ENCODE results near the gene POLE.

POLE gene

DNA sequence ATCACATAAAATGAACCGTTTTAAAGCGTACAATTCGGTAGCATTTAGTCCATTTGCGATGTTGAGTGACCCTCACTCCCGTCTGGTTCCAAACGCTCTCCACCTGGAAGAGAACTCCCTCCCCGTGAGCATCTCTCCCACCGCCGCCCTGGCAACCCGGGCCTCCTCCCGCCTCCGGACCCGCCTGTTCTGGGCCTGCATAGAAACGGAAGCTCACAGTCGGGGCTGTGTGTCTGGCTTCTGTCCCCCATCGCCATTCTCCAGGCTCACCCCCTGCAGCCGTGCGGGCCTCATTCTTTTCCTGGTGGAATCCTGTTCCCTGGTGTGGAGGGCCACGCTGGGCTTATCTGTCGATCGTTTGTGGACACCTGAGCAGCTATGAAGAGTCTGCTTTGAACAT is 94.1 kb downstream of the POLE start:
- DNase-seq = no peak

DNA sequence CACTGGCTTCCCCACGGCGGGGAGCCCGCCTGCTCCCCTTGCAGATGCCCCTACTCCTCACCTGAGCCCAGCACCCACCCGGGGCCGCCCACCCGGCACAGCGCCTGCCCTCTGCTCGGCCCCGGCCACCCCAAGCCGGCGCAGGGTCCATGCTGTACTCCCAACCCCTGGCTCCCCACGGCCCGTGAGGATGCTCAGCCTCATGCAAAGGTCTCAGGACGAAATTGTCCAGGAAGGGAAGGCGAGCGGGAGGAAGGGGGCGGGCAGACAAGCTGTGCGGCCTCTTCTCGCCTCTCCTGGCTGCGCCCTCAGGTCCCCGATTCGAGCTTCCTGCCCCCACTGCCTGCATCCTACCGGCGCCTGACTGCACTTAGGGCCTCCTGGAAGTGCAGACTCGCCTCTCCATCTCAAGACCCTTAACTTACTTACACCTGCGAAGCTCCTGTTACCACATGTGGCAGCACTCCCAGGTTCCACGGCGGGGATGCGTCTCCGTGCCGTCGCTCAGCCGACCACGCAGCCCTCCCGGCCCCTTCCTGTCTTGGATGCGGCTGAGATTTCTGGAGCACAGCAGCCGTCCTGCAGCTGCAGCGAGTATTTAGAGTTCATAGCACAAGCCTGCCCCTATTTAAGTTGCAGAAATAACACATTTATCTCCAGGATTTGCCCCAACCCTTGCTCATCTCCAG is 94.7 kb downstream of the POLE start:
- no peak for DNase-seq

DNA sequence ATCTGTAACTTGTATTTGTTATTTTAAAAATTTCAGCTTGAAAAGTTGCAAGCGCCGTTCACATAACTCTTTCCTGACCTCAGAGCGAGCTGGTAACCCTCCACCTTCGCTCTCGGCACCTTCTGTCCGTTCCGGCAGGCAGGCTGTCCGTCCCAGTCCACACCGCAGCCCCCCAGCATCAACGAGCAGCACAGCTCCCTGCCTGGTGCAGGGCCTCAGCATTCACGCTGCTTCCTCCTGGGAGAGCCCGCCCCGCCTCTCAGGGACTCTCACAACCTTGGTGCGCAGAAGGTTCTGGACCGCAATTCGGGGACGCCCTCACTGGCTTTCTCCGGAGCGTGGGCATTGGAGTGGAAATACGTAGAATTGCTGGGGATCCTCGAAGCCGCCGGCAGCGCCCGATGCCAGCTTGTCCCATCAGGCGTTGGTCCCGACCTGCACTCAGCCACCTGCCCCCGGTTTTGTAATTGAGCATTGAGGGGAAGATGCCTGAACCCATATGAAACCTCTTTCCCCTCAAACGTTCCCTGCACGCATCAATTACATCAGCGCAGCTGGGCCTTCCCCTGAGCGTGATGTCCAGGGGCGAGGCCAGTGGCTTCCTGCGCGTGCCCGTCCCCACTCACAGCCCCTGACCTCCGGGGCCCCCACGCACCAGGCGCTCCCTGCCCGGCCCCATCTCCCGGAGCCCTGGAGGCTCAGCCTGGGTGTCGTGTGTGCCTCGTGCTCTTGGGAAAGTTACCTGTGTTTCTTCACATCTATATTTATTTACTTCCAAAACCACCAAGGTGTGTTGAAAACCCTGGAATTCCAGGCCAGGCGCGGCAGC is 95.8 kb downstream of the POLE start:
- no peak for DNase-seq

DNA sequence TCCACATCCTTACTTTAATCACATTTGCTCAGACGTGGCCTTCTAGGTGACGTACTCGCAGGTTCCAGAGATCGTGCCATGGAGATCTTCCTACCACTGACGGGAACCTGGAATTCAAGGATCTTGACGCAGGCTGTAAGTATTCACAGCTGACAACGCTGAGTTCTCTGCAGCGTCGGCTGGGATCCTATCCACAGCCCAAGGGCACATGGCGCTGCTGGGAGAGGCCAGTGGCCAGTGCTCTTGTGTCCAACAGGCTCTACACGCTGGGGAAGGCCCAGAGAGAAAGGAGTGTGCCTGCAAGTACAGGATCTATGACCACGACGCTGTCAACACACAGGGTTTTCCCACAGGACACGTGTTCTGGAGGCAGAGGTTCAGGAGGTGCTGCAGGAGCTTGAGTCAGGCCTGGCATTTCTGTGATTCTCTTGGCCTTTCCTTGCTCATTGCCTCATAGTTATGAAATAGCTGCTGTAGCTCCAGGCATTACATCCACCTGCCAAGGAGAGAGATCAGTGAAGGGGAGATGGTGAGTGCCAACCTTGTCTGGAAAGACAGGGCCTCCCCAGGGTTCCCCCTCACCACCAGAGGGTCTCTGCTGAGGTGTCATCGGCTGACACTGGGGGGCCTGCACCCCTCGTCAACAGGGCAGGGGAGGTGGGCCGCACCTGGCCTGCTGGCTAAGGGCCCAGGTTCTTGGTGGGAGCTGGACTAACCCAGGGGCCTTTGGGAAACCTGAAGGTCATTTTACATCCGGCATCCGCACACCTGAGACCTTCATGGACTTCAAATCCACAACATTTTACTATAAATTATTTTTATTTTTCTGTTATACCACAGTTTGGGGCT is 98.1 kb downstream of the POLE start:
- no peak for DNase-seq

DNA sequence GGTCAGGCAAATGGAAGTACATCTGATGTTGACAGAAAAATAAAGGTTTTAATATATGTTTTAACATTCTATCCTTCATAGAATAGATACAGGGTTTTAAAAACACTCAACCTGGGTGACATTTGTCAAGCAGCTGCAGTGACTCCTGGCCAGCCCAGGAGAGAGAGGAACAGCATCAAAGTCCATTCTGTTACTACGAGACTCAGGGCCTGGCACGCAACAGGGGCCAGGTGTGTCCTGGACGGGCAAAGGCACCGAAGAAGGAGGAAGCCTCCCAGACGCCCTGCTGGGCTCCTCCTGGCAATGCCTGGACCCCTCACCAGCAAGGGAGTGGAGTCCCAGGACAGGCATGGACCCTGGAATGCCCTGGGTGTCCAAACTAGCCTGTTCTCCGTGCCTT is 98.8 kb downstream of the POLE start:
- no peak for DNase-seq

DNA sequence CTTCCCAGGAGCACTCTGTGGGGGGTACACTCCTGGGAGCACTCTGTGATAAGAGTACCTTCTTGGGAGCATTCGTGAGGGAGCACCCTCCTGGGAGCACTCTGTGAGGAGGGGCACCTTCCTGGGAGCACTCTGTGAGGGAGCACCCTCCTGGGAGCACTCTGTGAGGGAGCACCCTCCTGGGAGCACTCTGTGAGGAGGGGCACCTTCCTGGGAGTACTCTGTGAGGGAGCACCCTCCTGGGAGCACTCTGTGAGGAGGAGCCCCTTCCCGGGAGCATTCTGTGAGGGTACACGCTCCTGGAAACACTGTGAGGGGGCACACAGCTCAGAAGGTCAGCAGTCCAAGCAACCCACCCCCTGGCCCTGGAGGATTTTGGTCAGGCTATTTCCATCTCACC is 99.4 kb downstream of the POLE start:
- no peak for DNase-seq

DNA sequence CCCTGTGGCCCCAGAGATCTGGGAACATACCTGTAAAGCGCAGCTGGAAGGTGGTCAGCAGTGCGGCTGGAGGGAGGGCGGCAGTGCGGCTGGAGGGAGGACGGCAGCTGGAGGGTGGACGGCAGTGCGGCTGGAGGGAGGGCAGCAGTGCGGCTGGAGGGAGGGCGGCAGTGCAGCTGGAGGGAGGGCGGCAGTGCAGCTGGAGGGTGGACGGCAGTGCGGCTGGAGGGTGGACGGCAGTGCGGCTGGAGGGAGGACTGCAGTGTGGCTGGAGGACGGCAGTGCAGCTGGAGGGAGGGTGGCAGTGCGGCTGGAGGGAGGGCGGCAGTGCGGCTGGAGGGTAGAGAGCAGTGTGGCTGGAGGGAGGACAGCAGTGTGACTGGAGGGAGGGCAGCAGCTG is 100.2 kb downstream of the POLE start:
- no peak for DNase-seq

DNA sequence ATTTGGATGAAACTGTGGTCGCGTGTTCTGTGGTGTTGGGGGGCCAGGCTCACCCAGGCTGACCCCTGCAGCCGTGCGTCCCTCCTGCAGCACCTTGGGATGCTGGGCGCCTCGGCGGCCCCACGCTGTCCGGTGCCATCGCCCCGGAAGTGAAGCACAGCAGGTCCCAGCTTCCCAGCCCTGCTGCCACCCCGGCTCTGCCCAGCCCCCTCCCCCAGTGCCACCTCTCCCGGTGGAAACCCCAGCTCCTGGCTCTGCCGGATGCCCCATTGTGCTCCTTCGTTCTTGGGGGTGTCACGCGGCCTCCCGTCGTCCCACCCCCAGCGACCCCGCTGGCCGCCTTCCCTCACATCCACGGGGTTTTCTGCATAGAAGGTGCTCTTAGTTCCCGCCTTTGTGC is 102.0 kb downstream of the POLE start:
- no peak for DNase-seq

DNA sequence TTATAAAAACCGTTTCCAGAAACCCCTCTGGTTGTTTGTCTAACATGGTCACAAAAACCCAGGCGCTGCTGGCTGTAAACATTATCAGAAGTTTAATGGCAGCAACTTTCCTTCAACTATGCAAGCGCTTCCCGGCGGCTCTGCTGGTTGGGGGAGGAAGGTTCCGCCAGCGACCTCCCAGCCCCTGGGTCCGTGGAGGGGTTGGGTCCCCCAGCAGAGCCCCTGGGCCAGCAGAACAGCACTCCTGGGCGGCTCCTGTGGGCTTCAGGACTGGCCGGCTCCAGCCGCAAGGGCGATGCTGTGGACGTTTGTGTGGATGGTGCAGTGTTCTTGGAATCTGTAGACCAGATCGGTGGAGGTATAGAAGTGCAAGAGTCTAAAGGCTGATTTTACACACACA is 102.7 kb downstream of the POLE start:
- DNase-seq = no peak

DNA sequence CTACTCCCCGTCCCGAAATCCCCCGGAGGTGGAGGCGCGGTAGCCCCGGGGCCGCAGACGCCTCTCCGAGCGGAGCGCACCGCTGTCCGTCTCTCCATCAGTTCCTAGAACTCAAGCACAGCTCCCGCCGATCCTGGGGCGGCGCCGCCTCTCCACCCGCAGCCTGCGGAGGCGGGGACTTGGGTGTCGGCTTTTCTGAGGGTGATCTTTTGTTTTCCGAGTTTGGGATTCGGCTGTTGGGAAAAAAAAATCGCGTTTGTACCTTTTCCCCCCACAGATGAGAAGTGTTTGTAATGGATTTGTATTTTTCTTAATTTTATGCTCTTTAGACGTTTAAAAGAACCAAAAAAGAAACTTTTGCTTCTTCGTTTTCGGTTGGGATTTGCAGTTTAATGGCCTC is 103.4 kb downstream of the POLE start:
- DNase-seq = no peak

DNA sequence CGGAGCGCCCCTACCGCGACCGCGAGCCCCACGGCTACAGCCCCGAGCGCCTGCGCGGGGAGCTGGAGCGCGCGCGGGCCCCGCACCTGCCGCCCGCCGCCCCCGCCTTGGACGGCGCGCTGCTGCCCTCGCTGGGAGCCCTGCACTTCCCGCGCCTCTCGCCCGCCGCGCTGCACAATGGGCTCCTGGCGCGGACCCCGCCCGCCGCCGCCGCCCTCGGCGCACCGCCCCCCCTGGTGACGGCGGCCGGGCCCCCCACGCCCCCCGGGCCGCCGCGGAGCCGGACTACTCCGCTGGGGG is 103.8 kb downstream of the POLE start:
- DNase-seq = no peak

DNA sequence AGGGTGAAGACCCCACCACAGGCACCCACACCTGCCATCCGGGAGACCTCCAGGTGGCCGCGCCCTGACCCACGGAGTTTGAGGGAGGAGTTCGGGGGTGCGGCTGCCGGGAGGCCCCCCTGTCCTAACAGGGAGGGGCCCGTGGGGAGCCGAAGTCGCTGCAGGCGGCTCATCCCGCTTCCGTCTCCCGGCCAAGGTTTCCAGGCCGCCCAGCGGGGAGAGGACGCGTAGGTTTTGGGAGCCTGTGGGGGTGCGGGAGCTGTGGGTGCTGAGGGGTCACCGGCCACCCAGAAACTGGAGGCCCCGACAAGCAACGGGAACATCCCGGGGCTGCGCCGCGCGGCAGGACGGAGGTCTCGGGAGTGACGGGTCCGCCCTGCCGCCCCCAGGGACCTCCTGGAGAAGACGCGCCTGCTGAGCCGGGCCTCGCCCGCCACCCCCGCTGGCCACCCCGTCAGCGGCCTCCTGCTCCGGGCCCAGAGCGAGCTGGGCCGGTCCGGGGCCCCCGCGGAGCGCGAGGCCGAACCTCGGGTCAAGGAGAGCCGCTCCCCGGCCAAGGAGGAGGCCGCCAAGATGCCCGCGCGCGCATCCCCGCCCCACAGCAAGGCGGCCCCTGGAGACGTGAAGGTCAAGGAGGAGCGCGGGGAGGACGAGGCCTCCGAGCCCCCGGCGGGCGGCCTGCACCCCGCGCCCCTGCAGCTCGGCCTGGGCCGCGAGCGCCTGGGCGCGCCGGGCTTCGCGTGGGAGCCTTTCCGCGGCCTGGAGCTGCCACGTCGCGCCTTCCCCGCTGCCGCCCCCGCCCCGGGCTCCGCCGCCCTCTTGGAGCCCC is 104.3 kb downstream of the POLE start:
- no peak for DNase-seq

DNA sequence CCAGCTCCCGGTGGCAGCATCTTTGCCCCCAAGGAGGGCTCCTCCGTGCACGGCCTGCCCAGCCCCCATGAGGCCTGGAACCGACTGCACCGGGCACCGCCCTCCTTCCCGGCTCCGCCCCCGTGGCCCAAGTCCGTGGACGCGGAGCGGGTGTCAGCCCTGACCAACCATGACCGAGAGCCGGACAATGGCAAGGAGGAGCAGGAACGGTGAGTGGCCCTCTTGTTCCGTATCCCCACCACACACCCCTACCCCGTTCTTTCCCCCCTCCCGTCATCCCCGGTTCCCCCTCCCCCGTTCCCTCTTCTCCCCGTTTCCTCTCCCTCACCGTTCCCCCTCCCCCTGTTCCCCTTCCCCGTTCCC is 105.1 kb downstream of the POLE start:
- DNase-seq = no peak

DNA sequence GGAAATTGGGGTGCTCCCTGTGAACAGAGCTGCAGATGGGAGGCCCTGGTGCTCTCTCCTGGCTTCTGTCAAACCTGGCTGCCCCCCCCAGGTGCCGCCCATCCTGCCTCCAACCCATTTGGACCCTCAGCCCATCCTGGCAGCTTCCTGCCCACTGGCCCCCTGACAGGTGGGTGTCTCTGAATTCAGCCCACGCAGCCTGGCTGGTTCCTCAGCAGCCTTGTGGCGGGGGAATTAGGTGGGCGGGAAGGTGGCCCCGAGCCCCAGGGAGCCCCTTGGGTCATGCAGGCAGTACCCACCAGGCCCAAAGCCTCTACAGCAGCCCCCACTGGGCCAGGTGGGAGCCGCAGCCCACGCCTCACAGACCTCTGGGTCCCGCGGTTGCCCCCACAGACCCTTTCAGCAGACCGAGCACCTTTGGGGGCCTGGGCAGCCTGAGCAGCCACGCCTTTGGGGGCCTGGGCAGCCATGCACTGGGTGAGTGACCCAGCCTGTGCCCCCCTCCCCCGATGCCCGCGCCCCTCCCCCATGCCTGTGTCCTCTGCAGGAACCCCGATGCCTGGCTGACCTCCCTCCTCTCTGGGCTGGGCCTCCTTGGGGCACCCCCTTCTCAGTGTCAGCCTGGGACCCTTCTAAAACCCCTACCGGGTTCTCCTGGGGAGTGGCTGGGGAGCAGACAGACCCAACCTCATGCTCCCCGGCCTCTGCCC is 105.6 kb downstream of the POLE start:
- no peak for DNase-seq

DNA sequence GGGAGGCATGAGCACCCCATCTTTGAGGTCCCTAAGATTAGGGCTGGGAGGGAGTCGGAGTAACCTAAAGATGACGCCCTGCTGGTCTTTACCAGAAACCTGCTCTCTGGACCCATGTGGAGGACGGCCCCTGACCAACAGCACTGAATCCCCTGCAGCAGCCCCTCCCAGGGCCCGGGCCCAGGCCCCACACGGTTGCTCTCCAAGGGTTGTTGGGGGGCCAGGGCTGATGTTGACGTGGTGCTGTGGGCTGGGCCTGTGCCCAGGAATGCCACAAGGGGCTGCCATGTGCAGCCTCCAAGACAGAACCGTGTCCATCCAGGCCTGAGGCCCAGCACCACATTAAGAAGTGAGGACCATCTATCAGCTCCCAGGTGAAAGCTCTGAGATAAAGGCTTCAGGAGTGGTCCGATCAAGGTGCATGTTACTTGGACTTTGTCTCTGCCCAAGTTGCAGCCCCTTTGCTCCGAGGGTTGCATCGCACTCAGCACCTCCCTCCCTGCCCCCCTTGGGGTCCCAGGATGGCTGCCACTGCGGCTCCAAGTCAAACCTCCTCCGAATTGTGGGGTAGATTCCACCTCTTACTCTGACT is 106.3 kb downstream of the POLE start:
- DNase-seq = no peak

DNA sequence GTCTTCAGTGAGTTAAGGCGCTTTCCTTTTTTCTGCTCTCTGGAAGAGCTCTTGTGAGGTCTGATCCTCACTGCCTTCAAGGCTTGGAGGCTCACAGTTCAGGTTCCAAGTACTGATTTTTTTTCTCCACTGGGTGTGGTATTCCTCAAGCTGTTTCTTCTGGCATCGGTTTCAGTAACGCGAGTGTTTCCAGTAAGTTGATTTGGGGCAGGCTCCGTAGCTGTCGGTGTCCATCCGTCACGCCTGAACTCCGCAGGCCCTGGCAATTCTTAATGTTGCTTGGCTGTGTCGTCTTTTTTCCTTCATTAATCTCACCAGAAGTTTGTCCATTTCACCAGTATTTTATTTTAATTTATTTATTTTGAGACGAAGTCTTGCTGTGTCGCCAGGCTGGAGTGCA is 107.4 kb downstream of the POLE start:
- no peak for DNase-seq

DNA sequence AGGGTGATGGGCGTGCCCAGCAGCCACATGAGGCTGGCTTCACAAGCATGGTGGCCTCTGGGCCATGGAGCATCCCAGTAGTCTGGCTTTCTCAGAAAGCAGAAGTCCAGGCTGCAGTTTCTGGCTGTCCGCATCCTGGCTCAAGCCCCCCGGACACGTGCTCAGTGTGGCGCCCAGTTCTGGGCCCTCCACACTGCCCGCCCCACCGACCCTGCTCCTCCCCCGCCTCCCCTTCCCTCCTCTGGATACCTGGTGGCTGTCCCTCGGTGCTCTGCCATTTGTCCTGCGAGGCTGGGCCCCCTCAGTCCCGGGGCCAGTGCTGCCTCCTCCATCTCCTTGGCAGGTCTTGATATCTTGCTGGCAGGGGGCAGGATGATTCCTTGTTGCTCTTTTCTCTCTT is 108.3 kb downstream of the POLE start:
- no peak for DNase-seq

DNA sequence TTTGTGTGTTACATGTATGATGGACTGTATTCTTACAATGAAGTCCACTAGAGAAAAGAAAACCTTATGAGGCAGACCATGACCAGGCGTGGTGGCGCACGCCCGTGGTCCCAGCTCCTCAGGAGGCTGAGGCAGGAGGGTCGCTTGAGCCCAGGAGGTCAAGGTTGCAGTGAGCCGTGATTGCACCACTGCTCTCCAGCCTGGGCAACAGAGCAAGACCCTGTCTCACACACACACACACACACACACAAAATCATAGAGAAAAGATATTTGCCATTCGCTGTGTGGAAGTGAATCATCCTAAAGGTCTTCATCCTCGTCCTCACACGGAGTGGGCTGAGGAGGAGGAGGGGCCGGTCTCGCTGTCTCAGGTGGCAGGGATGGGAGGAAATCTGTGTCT is 109.0 kb downstream of the POLE start:
- no peak for DNase-seq

DNA sequence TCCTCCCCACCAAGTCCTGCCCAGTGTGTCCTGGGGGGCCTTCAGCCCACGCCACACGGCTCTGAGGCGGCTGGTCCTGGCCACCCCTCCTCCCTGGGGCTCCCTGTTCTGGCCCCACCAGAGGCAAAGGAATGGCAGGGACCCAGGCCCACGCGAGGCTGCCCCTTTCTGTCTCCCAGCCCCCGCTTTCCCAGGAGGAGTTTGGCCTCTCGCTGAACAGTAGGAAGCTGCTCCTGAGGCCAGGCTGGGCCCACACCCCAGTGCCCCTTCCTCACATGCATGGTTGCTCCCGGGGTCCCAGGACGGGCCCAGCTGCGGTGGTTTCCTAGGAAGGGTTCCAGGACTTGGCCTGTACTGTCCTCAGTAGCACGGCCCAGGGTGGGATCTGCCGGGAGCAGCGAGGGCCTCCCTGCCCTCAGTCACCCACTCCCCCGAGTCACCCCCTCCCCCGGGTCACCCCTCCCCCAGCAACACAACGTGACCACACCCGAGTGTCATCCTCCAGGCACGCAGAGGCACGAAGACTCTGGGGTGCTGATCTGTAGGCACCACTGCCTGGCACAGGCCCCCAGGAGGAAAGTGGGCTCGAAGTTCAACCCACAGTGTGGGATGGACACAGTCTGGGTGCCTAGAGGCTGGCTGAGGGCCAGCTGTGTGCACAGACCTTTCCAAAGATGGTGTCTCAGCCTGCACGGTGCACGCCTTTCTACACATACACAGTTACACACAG is 109.8 kb downstream of the POLE start:
- no peak for DNase-seq

DNA sequence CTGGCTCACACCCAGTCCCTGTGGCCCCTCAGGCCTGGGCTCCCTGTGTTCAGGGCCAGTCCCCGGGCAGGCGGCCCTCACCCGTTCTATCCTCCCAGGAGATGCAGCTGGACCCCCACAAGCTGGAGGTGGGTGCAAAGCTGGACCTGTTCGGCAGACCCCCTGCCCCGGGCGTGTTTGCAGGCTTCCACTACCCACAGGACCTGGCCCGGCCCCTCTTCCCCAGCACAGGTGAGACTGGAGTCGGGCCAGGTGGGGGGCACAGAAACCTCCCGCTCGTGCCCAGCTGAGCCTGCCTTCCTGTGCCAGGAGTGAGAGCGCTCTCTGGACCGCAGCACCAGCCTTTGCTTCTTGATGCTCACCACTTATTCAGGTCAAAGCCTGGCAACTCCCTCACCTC is 110.4 kb downstream of the POLE start:
- no peak for DNase-seq

DNA sequence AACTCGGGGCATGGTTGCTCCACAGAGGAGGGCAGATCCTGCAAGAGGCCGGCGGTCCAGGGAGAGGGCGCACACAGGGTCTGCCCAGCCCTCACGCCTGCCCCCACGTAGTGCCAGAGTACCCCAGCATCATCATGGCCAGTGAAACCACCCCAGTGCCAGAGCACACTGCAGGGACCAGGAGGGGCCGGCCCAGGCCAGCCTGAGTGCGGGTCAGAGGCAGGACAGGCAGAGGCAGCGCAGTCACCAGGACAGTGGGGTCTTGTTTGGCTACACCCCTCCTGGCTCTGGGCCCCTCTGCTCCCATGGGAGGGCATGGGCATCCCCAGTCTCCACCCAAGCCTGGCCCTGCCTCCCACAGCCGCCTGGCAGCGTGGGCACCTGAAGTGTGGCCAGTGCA is 111.5 kb downstream of the POLE start:
- DNase-seq = no peak
